HL-60 (cell line): ENCODE measurements around the gene MYL7.

ENCODE experiments used
- CTCF ChIP-seq: IDR thresholded peaks from one replicate; pipeline ENCODE4 v1.5.1; 2011; ENCODE audit warnings: low read length, control low read depth, inconsistent platforms; ENCODE audit not compliant: insufficient read depth
- POLR2AphosphoS5 ChIP-seq: IDR thresholded peaks from 2 replicates; pipeline ENCODE4 v1.6.1; 2012; ENCODE audit warnings: low read depth

- TF ChIP-seq POLR2AphosphoS5 = no peak
- TF ChIP-seq CTCF = no peak
These were observed 46.1 kb downstream of the MYL7 start for GRCh38 chr7:44094883-44095592.
